ENCODE results near the gene SLAMF1.
"Not testable (repeated sequence)": the region's sequence is repeated elsewhere in the genome, so short reads cannot be mapped to it uniquely, and the experiment has no call there.

The SLAMF1 gene

GRCh38 chr1:160590488-160590887 is 56.4 kb downstream of the SLAMF1 start:
- DNase-seq: no peak

- no peak for DNase-seq
Observed at GRCh38 chr1:160588468-160588867, 58.4 kb downstream of the SLAMF1 start.

- DNase-seq: no peak
Observed at GRCh38 chr1:160584784-160585183, 62.1 kb downstream of the SLAMF1 start.

GRCh38 chr1:160582976-160583375 is 63.9 kb downstream of the SLAMF1 start:
- not testable (repeated sequence) for DNase-seq

GRCh38 chr1:160581961-160582360 is 64.9 kb downstream of the SLAMF1 start:
- DNase-seq: no peak

- no peak for DNase-seq
Observed at GRCh38 chr1:160580221-160580812, 66.5 kb downstream of the SLAMF1 start.

GRCh38 chr1:160579216-160579701 is 67.6 kb downstream of the SLAMF1 start, which contains the start of gene CD84:
Gene CD84 (minus strand): TSS chr1:160579496. CDS start chr1:160579437, 59 bp downstream.
- DNase-seq: no peak

GRCh38 chr1:160578525-160579191 is 68.2 kb downstream of the SLAMF1 start:
- DNase-seq: no peak

- DNase-seq: no peak
Observed at GRCh38 chr1:160578175-160578524, 68.7 kb downstream of the SLAMF1 start.

- no peak for DNase-seq
Observed at GRCh38 chr1:160577671-160578070, 69.2 kb downstream of the SLAMF1 start.

GRCh38 chr1:160576884-160577283 is 70.0 kb downstream of the SLAMF1 start:
- DNase-seq: no peak

- DNase-seq: no peak
Observed at GRCh38 chr1:160576390-160576789, 70.5 kb downstream of the SLAMF1 start.

- DNase-seq: peak in 1 of 2 donors; percentile 39
Observed at GRCh38 chr1:160575112-160575664, 71.7 kb downstream of the SLAMF1 start.

GRCh38 chr1:160570840-160571239 is 76.0 kb downstream of the SLAMF1 start:
- no peak for DNase-seq

GRCh38 chr1:160569806-160570205 is 77.0 kb downstream of the SLAMF1 start:
- DNase-seq: no peak

- DNase-seq: peak; percentile 65 to 72
Observed at GRCh38 chr1:160567858-160568682, 78.8 kb downstream of the SLAMF1 start.

- no peak for DNase-seq
Observed at GRCh38 chr1:160567341-160567740, 79.5 kb downstream of the SLAMF1 start.

GRCh38 chr1:160565564-160565963 is 81.3 kb downstream of the SLAMF1 start:
- no peak for DNase-seq

- DNase-seq: not testable (repeated sequence)
Observed at GRCh38 chr1:160563230-160563629, 83.6 kb downstream of the SLAMF1 start.

- not testable (repeated sequence) for DNase-seq
Observed at GRCh38 chr1:160562745-160563144, 84.1 kb downstream of the SLAMF1 start.

- no peak for DNase-seq
Observed at GRCh38 chr1:160560806-160561205, 86.0 kb downstream of the SLAMF1 start.

- DNase-seq: no peak
Observed at GRCh38 chr1:160560045-160560705, 86.7 kb downstream of the SLAMF1 start.

- not testable (repeated sequence) for DNase-seq
Observed at GRCh38 chr1:160559437-160559836, 87.4 kb downstream of the SLAMF1 start.
